Astrocyte of the cerebellum (primary cell): ENCODE results near the gene CA12.

ENCODE experiments used
- DNase-seq: peaks from one replicate; pipeline ENCODE4 v3.0.0-alpha.2; 2011; ENCODE audit warnings: low read depth
- H3K4me3 ChIP-seq: 2 replicates; pipeline ENCODE4 v1.5.1; 2011; ENCODE audit warnings: mild to moderate bottlenecking, low read depth, low read length, moderate library complexity
- in situ Hi-C: cut with HindIII; loops from 2 replicates; pipeline ENCODE4 v1.10.0; 2017; ENCODE audit warnings: low sequenced_read_pairs
- TF ChIP-seq, protein P1 (sequence below): IDR thresholded peaks from 2 replicates; pipeline ENCODE4 v1.5.1; 2012; ENCODE audit warnings: low read length, low read depth, moderate library complexity, mild to moderate bottlenecking; ENCODE audit errors: missing control alignments

CA12 gene

DNA sequence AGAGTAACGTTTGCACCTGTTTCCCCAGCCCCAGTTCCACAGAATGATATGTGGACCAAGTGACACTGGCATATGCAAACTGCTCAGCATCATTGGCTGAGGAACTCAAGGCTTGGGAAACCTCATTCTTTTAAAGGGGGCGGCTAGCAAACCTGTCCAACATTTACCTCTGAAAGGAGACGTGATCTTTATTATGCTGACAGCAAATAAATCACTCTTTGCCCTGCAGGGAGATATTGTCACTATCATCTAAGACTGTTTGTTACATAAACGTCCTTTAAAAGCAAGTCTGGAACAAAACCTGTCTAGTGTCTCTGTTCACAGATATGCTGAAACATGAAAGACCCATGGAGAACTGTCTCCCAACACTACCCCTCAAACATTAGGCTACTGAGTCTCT lies 21.5 kb downstream of the CA12 start:
- TF ChIP-seq, protein P1, sequence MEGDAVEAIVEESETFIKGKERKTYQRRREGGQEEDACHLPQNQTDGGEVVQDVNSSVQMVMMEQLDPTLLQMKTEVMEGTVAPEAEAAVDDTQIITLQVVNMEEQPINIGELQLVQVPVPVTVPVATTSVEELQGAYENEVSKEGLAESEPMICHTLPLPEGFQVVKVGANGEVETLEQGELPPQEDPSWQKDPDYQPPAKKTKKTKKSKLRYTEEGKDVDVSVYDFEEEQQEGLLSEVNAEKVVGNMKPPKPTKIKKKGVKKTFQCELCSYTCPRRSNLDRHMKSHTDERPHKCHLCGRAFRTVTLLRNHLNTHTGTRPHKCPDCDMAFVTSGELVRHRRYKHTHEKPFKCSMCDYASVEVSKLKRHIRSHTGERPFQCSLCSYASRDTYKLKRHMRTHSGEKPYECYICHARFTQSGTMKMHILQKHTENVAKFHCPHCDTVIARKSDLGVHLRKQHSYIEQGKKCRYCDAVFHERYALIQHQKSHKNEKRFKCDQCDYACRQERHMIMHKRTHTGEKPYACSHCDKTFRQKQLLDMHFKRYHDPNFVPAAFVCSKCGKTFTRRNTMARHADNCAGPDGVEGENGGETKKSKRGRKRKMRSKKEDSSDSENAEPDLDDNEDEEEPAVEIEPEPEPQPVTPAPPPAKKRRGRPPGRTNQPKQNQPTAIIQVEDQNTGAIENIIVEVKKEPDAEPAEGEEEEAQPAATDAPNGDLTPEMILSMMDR, result no peak
- in situ Hi-C loops, result no loop called here
- H3K4me3 ChIP-seq, result no peak overlapping the region
- no peak for DNase-seq

DNA sequence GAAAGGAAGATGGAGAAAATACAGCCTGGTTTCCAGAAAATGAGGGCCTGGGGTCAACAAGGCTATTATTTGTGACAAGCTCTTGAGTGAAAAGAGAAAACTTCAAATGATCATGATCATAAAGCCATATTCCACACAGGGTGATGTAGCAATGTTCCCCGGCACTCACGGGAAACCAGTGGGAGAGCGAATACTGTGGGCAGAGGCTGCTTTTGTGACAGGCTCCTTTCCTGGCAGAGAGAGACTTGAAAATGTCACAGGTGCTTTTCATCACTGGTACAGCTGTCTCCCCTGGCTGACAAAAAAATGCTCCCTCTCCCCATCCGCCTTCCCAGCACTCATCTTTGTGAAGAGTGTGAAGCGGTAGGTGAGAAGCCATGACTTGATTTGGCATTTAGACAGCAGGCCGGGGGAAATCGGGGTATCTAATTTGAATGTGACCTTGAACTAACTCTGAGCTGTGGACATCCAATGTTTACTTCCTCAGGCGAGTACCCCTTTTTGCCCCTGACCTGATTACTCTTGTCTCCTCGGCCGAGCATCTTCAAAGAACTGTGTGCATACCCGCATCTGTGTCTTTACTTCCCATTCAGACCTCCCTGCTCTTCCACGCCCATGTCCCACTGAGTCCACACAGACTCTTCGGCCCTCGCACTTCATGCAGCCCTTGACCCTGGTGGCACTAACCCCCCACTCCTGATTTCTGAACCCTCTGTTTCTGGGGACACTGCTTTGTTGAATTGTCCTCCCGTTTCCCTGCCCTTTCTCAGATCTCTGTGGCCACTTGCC lies 23.2 kb downstream of the CA12 start:
- TF ChIP-seq, protein P1, result no peak
- in situ Hi-C loops, result no loop called here
- no peak overlapping the region for H3K4me3 ChIP-seq
- no peak for DNase-seq

- in situ Hi-C loops, result no loop called here
- no peak overlapping the region for H3K4me3 ChIP-seq
- TF ChIP-seq, protein P1, result no peak
- DNase-seq, result no peak
These were observed 23.9 kb downstream of the CA12 start for GRCh38 chr15:63357731-63358130.

DNA sequence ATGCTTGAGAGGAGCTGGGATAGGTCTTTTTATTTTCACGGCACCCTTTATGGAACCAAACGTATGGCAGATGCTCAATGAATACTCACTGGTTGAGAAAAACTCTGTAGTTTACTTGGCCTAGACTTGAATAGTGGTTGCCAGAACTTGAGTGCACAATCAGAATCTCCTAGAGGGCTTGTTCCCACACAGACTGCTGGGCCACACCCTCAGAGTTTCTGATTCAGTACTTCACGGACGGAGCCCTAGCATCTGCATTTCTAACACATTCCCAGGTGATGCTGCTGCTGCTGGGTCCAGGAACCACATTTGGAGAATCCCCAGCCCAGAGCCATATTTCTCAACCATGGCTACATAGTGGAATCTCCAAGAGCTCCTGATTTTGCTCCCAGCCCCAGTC lies 24.6 kb downstream of the CA12 start:
- H3K4me3 ChIP-seq, result no peak overlapping the region
- no peak for DNase-seq
- TF ChIP-seq, protein P1, result no peak
- in situ Hi-C loops, result no loop called here

GRCh38 chr15:63354821-63355650 lies 26.6 kb downstream of the CA12 start:
- no peak overlapping the region for H3K4me3 ChIP-seq
- in situ Hi-C loops, result no loop called here
- no peak for DNase-seq
- TF ChIP-seq, protein P1, result no peak

GRCh38 chr15:63353887-63354286 lies 27.8 kb downstream of the CA12 start:
- no peak for DNase-seq
- no peak overlapping the region for H3K4me3 ChIP-seq
- in situ Hi-C loops, result no loop called here
- TF ChIP-seq, protein P1, result no peak
